GM18858 (cell line): Measurements from ENCODE around the gene TJP3.

Experiments used
- ATAC-seq: cut with Tn5 transposase; IDR thresholded peaks from one replicate; pipeline ENCODE4 v1.9.1; 2021; ENCODE audit not compliant: unreplicated experiment

The TJP3 gene

DNA sequence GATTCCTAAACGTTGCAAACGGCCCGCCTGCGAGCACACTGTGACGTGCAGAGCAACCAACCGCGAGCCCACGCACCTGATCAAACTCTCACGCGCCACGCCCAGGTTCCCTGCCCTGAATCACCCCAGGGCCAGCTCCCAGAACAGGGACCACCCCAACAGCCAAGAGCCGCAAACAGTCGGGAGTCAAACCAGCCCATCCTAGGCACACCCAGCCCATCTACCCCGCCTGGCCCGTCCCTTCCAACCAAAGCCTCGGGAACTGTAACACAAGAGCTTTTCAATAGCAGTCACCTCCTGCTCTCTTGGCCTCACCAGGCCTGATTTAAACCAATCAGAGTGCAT lies 16.8 kb upstream of the TJP3 start:
- ATAC-seq, result no peak

DNA sequence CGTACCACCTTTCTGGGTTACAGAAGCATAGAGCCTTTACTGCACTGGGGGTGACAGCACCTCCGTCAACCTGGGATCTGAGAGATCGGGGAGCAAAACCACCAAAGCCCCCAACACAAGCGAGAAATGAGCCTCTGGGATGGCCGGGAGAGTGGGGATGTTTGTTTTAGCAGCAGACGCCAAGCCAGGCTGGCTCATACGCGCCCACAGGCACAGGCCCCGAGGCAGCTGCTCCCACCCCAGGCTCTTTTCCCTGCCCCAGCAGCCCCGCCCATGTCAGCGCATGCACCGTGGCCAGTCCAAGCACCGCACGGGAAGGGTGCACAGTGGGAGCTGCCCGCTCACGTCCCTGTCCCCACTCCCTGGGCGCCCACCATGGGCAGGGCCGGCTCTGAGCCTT lies 16.5 kb upstream of the TJP3 start:
- no peak for ATAC-seq

DNA sequence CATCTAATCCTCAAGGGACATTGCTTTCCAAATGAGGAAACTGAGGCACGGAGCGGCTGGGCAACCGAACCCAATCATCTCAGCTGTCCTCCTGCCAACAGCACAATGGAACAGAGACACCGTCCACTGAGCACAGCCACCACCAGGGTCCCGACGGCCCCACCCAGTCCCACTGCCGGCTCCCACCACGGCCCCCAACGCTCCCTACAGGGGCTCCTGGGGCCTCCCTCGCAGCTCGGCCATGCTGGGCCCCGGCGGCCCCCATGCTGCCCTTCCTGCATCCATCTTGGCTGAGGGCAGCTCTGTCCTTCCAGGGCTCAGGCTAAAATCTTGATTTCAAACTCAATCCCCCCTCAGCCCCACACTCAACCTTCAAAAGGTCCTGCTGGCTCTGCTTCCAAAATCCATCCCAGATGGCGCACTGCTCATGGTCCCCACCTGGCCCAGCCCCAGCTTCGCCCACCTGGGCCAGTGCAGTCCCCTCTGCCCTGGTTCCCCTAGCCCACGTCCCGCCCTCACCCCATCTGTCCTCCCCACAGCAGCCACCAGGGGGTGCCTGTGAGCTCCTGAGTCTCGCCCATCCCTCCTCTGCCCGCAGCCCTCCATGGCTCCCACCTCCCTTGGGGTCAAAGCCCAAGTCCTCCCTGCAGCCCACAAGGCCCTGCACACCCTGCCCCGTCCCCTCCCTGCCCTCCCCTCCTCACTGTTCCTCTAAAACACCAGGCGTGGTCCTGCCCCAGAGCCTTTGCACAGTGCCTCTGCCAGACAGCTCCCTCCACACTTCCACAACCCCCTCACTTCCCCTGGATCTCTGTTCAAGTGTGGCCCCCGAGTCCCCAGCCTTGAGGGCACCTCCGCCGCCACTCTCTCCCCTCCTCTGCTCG lies 15.8 kb upstream of the TJP3 start:
- ATAC-seq, result no peak

DNA sequence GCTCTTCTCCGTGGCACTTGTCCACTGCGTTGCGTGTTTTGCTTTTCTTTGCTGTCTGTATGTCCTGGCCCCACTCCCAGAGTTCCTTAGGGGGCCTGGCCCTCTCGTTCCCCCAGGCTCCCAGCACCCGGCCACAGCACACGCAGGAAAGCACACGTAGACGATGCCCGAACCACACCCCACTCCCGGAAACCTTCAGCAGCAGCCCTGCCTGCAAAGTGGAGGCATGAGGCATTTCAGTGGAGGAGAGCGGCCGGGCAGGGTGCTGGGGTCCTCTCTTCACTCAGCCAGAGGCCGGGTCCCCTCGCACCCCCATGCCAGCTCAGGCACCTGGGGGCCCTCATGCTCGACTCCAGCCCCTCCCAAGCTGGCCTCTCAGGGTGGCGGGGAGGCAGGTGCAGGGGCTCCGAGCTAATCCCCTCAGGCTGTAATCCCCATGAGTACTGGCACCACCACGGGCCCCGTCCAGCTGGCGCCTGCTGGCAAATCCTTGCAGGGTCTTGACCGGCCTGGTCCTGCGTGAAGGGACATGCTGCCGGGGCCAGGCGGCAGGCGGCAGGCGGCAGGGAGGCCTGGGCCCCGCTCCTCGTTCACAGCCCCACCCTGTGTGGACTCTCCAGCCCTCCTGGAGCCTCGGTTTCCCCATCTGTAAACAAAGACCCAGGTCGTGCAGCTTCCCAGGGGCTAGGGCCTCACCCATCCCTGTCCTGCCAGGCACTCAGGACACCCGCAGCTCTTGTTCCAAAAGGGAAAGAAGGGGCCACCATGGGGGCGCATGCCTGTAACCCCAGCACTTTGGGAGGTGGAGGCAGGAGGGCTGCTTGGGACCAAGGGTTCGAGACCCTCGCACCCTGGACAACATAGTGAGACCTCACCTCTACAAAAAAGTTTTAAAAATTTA lies 14.9 kb upstream of the TJP3 start:
- ATAC-seq, result no peak

DNA sequence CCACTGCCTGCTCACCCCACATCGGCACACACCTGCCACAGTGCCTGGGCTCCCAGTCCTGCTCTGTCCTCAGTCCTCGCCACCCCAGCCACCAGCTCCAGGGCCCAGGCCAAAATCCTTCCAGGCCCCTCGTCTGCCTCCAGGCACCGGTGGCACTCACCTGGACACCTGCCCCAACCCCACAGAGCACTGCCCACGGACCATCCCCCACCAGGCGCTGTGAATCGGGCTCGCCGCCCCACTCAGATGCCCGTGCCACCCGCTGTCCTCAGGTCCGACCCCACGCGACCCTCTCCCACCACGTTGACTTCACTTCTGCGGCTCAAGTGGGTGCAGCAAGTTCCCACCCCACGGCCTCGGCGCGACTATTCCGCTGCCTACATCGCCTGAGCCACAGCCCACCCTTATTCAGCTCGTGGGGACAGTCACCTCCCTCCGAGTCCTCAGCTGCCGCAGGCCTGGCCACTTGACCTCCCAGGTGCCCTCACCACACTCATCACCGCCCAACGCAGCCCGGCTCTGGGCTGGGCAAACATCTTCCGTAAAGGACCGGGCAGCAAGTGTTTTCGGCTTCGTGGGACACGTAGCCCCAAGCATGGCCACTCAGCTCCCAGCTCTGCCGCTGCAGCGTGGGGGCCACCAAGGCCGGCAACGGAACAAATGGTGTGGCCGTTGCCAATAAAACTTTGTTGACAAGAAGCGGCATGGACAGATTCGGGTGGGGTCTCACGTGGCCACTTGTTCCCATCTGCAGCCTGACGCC lies 13.6 kb upstream of the TJP3 start:
- ATAC-seq, result no peak

DNA sequence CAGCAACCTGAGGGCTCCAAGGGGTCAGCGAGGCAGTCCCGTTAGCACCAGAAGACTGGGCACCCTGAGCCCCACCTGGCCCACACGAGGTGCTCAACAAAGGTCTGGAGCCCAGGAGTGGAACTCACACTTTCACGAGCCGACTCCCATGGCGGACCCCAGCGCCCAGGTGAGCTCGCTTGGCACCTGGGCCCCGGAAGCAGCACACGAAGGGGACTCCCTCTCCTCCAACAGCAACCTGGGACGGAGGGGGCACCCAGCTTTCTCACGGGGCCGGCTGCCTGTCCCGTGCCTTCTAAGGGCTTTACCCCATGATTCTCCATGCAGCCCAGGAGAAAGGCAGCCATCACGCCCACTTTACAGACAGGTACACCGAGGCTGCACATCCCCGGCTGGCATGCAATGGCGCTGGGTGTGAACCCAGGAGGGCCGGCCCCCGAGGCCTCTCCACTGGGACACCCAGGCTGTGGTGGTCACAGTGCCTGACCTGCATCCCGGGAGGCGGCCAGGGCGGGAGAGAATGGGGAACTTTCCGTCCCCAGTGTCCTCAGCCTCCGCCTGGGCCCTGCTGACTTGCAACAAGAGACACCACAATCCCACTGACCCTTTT lies 13.0 kb upstream of the TJP3 start:
- ATAC-seq, result no peak

DNA sequence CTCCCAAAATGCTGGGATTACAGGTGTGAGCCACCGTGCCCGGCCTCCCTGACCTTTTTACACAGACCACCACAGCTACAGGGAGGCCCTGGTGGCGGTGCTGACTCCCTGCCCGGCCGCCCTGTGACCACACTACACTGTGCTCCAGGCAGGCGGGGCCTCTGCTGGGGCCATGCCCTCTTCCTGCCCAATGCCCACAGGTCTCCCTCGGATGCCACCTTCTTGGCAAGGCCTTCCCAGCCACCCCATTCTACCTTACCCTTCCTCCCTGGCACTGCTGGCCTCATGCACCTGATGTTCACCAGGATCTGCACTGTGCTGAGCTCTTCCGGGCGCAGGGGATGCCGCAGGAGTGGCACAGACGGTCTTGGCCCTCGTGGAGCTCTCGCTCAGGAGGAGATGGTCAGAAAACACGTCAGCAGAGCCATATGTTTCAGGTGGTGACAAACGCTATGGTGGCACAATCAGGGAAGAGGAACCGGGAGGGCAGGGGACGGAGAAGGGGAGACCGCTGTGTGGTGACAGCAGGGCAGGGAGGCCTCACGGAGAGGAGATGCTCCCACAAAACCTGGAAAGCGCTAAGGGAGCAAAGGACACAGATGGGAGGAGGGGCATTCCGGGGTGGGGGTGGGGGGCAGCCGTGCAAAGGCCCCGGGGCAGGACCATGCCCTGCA lies 12.1 kb upstream of the TJP3 start:
- ATAC-seq, result no peak

DNA sequence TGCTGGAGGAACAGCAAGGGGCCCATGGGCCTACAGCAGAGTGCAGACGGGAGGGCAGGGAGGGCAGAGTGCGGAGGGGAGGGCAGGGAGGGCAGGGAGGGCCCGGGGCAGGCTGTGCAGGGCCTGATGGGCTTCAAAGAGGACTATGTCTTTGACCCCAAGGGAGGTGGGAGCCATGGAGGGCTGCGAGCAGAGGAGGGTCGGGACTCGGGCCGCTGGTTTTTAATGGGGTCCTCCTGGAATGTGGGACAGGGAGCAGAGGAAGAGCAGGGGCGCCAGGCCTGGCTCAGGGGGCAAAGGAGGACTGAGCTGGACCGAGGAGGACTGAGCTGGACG lies 11.6 kb upstream of the TJP3 start:
- ATAC-seq, result no peak

DNA sequence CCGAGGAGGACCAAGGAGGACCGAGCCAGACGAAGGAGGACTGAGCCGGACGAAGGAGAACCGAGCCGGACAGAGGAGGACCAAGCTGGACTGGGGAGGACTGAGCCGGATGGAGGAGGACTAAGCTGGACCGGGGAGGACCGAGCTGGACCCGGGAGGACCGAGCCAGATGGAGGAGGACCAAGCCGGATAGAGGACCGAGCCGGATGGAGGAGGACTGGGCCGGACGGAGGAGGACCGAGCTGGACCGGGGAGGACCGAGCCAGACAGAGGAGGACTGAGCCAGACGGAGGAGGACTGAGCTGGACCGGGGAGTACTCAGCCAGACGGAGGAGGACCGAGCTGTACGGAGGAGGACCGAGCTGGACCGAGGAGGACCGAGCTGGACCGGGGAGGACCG lies 11.1 kb upstream of the TJP3 start:
- no peak for ATAC-seq

DNA sequence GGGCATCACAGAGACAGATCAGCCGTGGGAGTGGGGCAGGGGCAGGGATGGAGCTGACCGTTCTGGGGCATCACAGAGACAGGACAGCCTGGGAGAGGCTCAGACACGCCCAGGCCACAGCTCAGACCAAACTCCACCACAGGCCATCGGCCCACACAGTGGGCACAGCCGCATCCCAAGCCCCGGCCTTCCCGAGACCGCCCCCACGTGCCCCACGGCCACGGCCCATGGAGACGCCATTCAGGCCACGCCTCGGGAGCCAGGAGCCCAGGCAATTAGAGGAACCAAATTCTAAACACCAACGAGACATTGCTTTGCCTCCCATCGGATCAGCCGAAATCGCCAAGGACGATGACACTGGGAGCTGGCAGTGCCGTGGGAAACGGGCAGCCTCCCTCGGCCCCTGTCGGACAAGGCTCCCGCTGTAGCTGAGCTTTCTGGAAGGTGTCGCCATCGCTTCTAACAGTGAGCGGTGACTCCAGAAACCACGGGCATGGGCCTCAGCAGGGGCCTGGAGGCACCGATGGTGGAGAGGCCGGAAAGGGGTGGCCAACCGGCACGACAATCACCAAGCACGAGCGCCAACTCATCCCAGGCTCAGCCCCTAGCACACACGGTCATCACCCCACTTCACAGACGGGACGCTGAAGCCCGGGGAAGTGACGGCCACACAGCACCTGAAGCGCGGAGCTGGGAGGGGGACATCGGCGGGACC lies 10.4 kb upstream of the TJP3 start:
- no peak for ATAC-seq

DNA sequence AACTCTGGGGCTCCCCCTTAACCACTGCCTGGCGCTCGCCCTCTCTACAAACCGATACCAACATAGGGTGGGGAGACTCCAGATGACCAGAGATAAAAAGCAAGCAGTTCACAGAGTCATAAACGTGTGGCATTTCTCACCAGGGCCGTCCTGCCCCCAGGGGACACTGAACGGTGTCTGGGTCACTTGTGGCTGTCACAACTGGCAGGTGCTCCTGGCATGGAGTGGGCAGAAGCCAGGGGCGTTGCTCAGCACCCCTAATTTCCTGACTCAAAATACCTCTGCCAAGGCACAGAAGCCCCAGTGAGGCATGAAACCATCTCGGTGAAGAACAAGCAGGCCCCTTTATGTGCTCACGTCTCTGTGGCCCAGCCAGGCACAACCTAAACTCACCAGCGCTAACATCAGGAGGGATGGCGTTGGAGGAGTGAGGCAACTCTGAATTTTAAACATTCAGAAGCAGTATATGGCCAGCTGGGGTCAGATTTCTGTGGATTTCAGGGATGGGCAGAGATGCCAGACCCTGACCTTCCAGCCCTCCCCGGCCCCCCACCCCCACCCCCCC lies 9.7 kb upstream of the TJP3 start:
- ATAC-seq, result no peak

DNA sequence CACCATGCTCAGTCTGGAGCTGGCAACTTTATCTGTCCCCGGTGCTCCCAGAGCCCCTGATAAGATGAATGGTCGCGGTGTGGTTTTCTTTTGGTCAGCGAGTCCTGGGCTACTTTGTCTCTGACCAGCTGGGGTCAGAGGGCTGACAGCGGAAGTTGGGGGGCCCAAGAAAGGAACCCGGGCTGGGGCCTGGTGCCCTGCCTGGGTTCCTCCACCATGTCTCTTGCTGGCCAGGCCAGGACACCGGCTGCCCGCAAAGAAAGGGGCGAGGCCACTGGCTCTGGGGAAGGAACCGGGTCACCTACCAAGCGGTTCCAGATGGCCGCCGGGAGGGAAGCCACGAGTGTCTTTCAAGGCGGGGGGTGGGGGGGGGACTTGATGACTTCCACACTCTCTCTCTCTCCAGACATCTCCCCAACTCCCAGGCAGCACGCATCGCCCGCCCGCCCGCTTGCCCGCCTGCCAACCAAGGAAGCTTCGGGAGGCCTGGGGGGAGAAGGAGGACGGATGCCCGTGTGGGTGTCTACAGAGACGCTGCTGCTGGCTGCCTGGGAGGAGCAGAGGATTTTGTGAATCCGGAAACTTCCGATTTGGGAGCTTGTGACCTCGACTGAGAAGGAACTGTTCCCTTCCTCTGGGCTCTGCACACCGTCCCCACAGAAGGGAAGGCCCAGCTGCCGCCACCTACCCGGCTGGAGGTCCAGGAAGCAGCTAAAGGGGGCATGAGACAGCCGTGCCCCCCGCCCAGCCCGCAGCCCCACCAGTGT lies 9.0 kb upstream of the TJP3 start:
- ATAC-seq, result no peak

DNA sequence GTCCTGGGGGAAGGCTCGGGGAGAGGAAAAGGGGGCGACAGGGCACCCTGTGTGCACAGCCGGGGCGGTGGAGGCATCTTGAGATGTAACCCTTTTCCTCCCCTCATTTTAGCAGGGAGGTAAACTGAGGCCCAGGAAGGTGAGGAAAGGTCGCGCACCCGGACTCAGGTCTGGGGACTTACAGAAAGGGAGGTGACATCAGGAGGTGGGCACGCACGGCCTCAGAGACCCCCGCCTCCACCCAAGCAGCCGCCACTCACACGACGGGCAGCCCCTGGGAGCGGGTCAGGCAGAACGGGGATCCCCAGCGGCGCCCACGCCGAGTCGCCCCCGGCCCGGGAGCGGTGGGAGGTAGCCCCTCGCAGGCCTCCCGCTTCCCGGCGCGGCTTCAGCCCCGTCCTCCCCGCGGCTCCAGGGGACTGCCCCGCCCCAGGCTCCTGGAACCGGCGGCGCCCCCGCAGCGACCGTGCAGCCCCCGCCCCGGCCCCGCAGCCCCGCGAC lies 8.4 kb upstream of the TJP3 start:
- ATAC-seq, result no peak

DNA sequence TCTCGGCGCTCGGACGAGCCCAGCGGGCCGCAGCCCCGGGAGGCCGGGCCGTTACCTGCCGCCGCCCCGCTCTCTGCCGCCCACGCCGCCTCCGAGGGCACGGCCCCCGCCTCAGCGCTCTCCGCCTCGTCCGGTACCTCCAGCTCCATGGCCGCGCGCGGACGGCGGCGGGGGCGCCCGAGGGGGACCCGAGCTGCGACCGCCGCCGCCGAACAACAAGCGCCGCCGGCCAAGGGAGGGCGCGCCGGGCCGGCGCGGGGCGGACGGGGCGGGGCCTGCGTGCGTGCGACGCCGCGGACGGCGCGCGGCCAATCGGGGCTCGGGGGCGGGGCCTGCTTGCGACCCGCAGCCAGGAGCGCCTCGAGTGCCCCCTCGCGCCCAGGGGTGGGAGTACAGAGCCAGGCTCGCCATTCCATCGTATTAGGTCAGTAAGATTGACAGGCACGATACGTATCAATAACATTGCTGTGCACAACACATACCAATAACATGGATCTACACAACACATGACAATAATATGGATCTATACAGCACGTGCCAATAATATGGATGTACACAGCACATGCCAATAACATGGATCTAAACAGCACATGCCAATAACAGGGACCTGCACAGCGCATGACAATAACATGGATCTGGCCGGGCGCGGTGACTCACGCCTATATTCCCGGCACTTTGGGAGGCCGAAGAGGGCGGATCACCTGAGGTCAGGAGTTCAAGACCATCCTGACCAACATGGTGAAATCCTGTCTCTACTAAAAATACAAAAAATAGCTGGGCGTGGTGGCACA lies 7.7 kb upstream of the TJP3 start, which contains the start of gene PIP5K1C:
Gene PIP5K1C, minus strand, starts transcription at position 227 of the 791 bp plus-strand sequence. Its CDS starts 78 bp downstream, at position 149.
- no peak for ATAC-seq

DNA sequence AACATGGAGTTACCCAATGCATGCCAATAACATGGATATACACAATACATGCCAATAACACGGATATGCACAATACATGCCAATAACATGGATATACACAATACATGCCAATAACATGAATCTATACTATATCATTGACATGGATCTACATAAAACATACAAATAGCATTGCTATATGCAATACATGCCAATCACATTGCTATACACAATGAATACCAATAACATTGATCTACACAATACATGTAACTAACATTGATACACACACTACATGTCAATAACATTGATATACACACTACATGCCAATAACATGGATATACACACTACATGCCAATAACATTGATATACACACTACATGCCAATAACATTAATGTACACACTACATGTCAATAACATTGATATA lies 7.0 kb upstream of the TJP3 start:
- ATAC-seq, result no peak

DNA sequence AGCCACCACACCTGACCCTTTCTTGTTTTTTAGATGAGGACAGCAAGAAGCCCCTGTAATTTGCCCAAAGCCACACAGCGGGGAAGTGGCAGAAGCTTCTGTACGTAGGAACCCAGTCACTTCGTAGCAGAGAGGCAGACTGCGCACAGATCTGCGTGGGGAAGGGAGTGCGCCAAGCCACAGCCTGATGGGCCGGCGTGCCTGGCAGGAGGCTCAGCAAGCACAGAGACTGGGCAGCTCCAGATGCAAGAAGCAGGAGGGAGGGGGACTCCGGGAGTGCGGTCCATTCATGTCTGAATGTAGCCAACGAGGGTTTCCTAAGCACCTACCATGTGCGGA lies 347 bp upstream of the TJP3 start:
- no peak for ATAC-seq

DNA sequence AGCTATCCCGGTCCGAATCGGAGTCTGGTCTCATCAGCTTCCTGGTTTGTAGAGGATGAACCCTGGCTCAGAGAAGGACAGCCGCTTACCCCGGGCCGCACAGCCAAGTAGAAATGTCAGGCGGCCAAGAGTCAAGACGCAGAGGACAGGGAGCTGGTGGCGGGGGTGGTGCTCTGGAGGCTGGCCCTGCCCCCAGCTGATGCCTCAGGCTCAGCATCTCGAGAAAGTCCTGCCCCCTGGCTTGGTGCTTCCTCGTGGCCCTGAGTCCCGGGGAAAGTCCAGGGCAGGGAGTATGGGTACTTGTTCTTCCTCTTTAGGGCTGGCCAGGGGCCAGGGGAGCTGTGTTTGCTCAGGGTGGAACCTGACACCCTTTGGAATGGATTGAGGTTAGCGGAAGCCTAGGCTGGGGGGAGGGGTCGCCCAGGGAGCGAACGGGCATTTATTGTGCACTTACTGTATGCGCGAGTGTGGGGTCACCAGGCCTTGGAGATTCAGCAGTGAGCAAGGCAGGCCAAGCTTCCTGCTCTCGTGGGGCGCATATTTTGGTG lies 2.2 kb downstream of the TJP3 start:
- no peak for ATAC-seq
